Tibial artery (tissue), 4 donors: ENCODE data around the gene COPG1.

ENCODE experiments used
- DNase-seq, 2 donors: peaks; one replicate each; pipeline ENCODE4 v3.0.0-alpha.2; 2019
- H3K27ac ChIP-seq, 2 donors: fragments of 200-600 bp; sonication (generic) in 1 of 2; 1 replicate in 1 of 2; 2 replicates in 1 of 2; pipeline ENCODE4 v1.5.1; 2018 to 2019; ENCODE audit warnings: mild to moderate bottlenecking in 1 of 2
- H3K27me3 ChIP-seq, 2 donors: fragments of 200-600 bp; sonication (generic) in 1 of 2; one replicate each; pipeline versions ENCODE4 v1.5.1 to v1.6.0; 2016 to 2019
- H3K36me3 ChIP-seq, 3 donors: fragments of 200-600 bp; sonication (generic) in 2 of 3; one replicate each; pipeline ENCODE4 v1.5.1; 2016 to 2019; ENCODE audit warnings: mild to moderate bottlenecking in 2 of 3
- H3K4me1 ChIP-seq, 4 donors: fragments of 200-600 bp; sonication (generic) in 2 of 4; 1 replicate in 3 of 4; 2 replicates in 1 of 4; pipeline ENCODE4 v1.5.1; 2016 to 2019
- H3K4me3 ChIP-seq, 2 donors: fragments of 200-600 bp; sonication (generic) in 1 of 2; 1 replicate in 1 of 2; 2 replicates in 1 of 2; pipeline ENCODE4 v1.5.1; 2018 to 2019; ENCODE audit warnings: mild to moderate bottlenecking in 2 of 2
- H3K9me3 ChIP-seq, 3 donors: fragments of 200-600 bp; sonication (generic) in 1 of 3; one replicate each; pipeline ENCODE4 v1.5.1; 2016 to 2019
- intact Hi-C: fragments of 100-400 bp; cut with DNase I; formaldehyde crosslinking; loops from one replicate; pipeline ENCODE4 v1.15.0; 2023; ENCODE audit warnings: low total_unique reads
- TF ChIP-seq, protein P1 (sequence below), 2 experiments: fragments of 200-600 bp in 1 of 2; fragments of 450-650 bp in 1 of 2; IDR thresholded peaks; one replicate each; pipeline ENCODE4 v1.5.1; 2017 to 2019; ENCODE audit warnings: antibody characterized with exemption in 2 of 2, mild to moderate bottlenecking in 1 of 2, moderate library complexity in 1 of 2

Gene COPG1

DNA sequence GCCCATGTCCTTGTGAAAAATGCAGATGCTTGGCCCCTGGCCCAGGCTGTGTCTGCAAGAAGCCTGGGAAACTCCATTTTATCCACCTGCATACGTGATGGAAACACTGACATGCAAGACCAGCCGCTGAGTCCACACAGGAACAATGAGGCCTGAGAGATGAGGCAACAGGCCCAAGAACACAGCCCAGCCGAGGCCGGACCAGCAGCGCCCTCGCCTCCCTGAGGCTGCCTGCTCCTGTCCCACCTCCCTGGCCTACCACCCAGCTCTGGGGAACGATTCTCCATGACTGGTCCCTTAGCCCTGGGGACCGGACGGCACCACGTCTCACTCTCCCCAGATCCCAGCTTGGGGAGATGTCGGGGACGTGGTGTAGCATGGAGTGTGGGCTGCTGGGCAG lies 76.7 kb downstream of the COPG1 start:
- peaks cover 0 to 39% (median 13%) of the 10 kb centered on the region in 3 donors for H3K36me3 ChIP-seq
- H3K27me3 ChIP-seq = no peaks in the 10 kb centered on the region
- intact Hi-C loops = no loop called here
- no peak for DNase-seq
- H3K27ac ChIP-seq = no peak overlapping the region
- H3K4me1 ChIP-seq = no peaks in the 10 kb centered on the region
- no peaks in the 10 kb centered on the region for H3K9me3 ChIP-seq
- H3K4me3 ChIP-seq = no peak overlapping the region
- TF ChIP-seq, protein P1, sequence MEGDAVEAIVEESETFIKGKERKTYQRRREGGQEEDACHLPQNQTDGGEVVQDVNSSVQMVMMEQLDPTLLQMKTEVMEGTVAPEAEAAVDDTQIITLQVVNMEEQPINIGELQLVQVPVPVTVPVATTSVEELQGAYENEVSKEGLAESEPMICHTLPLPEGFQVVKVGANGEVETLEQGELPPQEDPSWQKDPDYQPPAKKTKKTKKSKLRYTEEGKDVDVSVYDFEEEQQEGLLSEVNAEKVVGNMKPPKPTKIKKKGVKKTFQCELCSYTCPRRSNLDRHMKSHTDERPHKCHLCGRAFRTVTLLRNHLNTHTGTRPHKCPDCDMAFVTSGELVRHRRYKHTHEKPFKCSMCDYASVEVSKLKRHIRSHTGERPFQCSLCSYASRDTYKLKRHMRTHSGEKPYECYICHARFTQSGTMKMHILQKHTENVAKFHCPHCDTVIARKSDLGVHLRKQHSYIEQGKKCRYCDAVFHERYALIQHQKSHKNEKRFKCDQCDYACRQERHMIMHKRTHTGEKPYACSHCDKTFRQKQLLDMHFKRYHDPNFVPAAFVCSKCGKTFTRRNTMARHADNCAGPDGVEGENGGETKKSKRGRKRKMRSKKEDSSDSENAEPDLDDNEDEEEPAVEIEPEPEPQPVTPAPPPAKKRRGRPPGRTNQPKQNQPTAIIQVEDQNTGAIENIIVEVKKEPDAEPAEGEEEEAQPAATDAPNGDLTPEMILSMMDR (IDR thresholded peaks at IDR 0.05) = no peak

DNA sequence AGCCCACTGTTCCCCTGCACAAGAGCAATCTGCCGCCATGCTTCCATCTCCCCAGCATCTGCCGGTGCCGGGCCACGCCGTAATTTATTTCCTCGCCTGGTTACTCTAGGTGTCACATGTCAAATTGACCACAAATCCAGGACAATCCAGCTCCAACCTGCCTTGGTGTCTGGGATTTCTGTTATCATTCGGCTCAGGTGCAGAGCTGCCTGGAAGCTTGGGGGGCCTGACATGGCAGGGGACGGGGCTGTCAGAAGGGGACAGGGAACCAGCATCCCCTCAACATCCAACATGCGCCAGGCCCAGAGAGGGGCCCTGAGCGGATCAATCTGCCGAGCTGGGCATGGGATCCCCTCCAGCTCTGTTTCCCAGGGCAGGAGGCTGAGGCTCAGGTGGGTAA lies 77.2 kb downstream of the COPG1 start:
- Histone ChIP-seq H3K4me1 (no peaks in the 10 kb centered on the region), H3K9me3 (no peaks in the 10 kb centered on the region), H3K27me3 (no peaks in the 10 kb centered on the region), H3K36me3 (peaks cover 0 to 35% (median 13%) of the 10 kb centered on the region in 3 donors), H3K4me3 (no peak overlapping the region), H3K27ac (no peak overlapping the region)
- TF ChIP-seq, protein P1 (IDR thresholded peaks at IDR 0.05) = no peak
- intact Hi-C loops = no loop called here
- no peak for DNase-seq
